Ovary (tissue), 3 donors: Measurements from ENCODE around the gene MRPS9.

Experiments used
- EP300 ChIP-seq: sonication (generic); formaldehyde crosslinking; IDR thresholded peaks from one replicate; pipeline ENCODE4 v1.6.1; 2017; ENCODE audit warnings: antibody characterized with exemption
- POLR2A ChIP-seq: fragments of 450-650 bp; IDR thresholded peaks from one replicate; pipeline ENCODE4 v1.6.1; 2017; ENCODE audit warnings: antibody characterized with exemption, mild to moderate bottlenecking, moderate library complexity
- TF ChIP-seq, protein P1 (sequence below), 3 donors: fragments of 450-650 bp in 2 of 3; fragments of 200-600 bp in 1 of 3; IDR thresholded peaks; one replicate each; pipeline versions ENCODE4 v1.5.1 to v1.8.0; 2016 to 2022; ENCODE audit warnings: antibody characterized with exemption in 3 of 3, mild to moderate bottlenecking in 1 of 3
- donor health status: DM: no; HTN: no; CAD: no.

DNA sequence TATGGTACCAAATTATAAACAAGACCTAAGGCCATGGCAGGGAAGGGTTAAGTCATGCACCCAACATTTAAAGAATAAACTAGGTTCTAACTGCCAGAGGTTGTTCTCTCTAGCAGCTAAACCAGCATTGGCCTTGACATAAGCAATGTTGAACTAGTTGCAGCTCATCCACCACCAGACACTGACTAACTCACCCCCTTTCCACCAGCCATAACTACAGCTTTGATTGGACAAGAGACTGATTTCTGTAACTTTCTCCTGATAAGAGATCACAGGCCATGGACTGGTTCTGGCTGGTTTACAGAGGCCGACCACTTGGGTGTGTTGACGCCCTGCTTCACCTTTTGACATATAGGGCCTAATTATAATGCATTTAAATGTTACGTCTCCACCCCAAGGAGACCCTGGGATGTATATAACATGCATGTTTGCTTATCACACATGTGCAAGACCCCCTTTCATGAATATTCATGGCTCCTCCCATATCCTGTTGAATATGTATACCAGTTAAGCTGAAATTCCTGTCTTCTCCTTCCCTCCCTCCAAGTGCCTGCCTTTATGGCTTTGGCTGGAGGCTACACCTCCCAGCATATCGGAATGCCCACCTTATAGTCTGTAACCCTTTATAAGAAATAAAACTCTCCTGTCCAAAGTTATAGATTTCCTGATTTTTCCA, 75.9 kb downstream of the MRPS9 start:
- TF ChIP-seq, protein P1, sequence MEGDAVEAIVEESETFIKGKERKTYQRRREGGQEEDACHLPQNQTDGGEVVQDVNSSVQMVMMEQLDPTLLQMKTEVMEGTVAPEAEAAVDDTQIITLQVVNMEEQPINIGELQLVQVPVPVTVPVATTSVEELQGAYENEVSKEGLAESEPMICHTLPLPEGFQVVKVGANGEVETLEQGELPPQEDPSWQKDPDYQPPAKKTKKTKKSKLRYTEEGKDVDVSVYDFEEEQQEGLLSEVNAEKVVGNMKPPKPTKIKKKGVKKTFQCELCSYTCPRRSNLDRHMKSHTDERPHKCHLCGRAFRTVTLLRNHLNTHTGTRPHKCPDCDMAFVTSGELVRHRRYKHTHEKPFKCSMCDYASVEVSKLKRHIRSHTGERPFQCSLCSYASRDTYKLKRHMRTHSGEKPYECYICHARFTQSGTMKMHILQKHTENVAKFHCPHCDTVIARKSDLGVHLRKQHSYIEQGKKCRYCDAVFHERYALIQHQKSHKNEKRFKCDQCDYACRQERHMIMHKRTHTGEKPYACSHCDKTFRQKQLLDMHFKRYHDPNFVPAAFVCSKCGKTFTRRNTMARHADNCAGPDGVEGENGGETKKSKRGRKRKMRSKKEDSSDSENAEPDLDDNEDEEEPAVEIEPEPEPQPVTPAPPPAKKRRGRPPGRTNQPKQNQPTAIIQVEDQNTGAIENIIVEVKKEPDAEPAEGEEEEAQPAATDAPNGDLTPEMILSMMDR (IDR thresholded peaks at IDR 0.05), result no peak
- TF ChIP-seq POLR2A, result no peak
- no peak for TF ChIP-seq EP300
